HepG2 (cell line): ENCODE data around the gene DPH7. TPM values are rescaled to one million over a fixed set of nuclear protein-coding genes. Genes with fewer than 3 reads are reported as not detected.
A peak's percentile ranks its signal among the peaks of the same experiment; 100 is the strongest.

Experiments
- HOXA9 ChIP-seq: sonication (generic); formaldehyde crosslinking; IDR thresholded peaks from 2 replicates; pipeline ENCODE4 v1.8.1; 2022; ENCODE audit warnings: missing genetic modification reagents, mild to moderate bottlenecking, moderate library complexity, borderline replicate concordance
- MXD1 ChIP-seq: sonication (generic); formaldehyde crosslinking; IDR thresholded peaks from 2 replicates; pipeline ENCODE4 v1.4.0; 2020; ENCODE audit warnings: mild to moderate bottlenecking, missing genetic modification reagents
- RAD51 ChIP-seq: fragments of 450-650 bp; IDR thresholded peaks from 2 replicates; pipeline ENCODE4 v1.6.1; 2016; ENCODE audit warnings: borderline replicate concordance
- RNF219 ChIP-seq: sonication (generic); formaldehyde crosslinking; IDR thresholded peaks from 2 replicates; pipeline ENCODE4 v1.5.0; 2020; ENCODE audit warnings: mild to moderate bottlenecking, missing genetic modification reagents
- THAP11 ChIP-seq: IDR thresholded peaks from 2 replicates; pipeline ENCODE4 v1.6.1; 2016; ENCODE audit warnings: missing biosample characterization, missing genetic modification reagents
- XRCC5 ChIP-seq: fragments of 200-400 bp; formaldehyde crosslinking; optimal IDR thresholded peaks from 2 replicates; pipeline ENCODE3; 2017; ENCODE audit warnings: mild to moderate bottlenecking, low read length
- ZBTB10 ChIP-seq: sonication (generic); formaldehyde crosslinking; IDR thresholded peaks from 2 replicates; pipeline ENCODE4 v1.4.0; 2020; ENCODE audit warnings: missing genetic modification reagents, borderline replicate concordance
- ZNF446 ChIP-seq: sonication (generic); formaldehyde crosslinking; IDR thresholded peaks from 2 replicates; pipeline ENCODE4 v1.5.0; 2020; ENCODE audit warnings: mild to moderate bottlenecking, missing genetic modification reagents
- ZNF451 ChIP-seq: sonication (generic); formaldehyde crosslinking; IDR thresholded peaks from 2 replicates; pipeline ENCODE4 v1.5.0; 2020; ENCODE audit warnings: mild to moderate bottlenecking, missing genetic modification reagents
- ZNF687 ChIP-seq: sonication (generic); formaldehyde crosslinking; IDR thresholded peaks from 2 replicates; pipeline ENCODE4 v1.5.1; 2020; ENCODE audit warnings: mild to moderate bottlenecking, missing genetic modification reagents, moderate library complexity
- ZNF776 ChIP-seq: sonication (generic); formaldehyde crosslinking; IDR thresholded peaks from 2 replicates; pipeline ENCODE4 v1.4.0; 2020; ENCODE audit warnings: mild to moderate bottlenecking, missing genetic modification reagents
- ZNF777 ChIP-seq: sonication (generic); formaldehyde crosslinking; IDR thresholded peaks from 2 replicates; pipeline ENCODE4 v1.4.0; 2020; ENCODE audit warnings: missing genetic modification reagents
- polyA plus RNA-seq, 8 experiments: library from polyadenylated mRNA; depleted of rRNA in 3 of 8; stranded (reverse) in 7 of 8; unstranded in 1 of 8; fragments of >200 nt; fragmentation: Illumina TruSeq in 4 of 8; extraction: Trizol in 4 of 8; gene quantifications; 2 replicates each; pipeline versions ENCODE4 v1.2.1 to v1.2.3, GENCODE V29; 2011 to 2016; ENCODE audit warnings: low read depth in 4 of 8, missing spikeins in 1 of 8, mixed read lengths in 1 of 8; ENCODE audit not compliant: insufficient read depth in 1 of 8
- total RNA-seq, 5 experiments: library from RNA; depleted of rRNA; stranded (reverse); fragments of >200 nt; fragmentation: Illumina TruSeq; extraction: Trizol; gene quantifications; 2 replicates each; pipeline ENCODE4 v1.2.3, GENCODE V29; 2016; ENCODE audit warnings: low read depth in 1 of 5
- TF ChIP-seq, protein P1 (sequence below): sonication (generic); formaldehyde crosslinking; IDR thresholded peaks from 2 replicates; pipeline ENCODE4 v1.9.0; 2021; ENCODE audit warnings: missing genetic modification reagents, borderline replicate concordance
- TF ChIP-seq, protein P2 (sequence below): sonication (generic); formaldehyde crosslinking; IDR thresholded peaks from 2 replicates; pipeline ENCODE4 v1.4.0; 2020; ENCODE audit warnings: mild to moderate bottlenecking, missing genetic modification reagents

Gene DPH7
- total and polyA plus RNA-seq, 2 of the 13 experiments (the other 11 are each of a cell fraction or from before 2014, with no cell fraction given): 27.6 to 31.6 TPM

DNA sequence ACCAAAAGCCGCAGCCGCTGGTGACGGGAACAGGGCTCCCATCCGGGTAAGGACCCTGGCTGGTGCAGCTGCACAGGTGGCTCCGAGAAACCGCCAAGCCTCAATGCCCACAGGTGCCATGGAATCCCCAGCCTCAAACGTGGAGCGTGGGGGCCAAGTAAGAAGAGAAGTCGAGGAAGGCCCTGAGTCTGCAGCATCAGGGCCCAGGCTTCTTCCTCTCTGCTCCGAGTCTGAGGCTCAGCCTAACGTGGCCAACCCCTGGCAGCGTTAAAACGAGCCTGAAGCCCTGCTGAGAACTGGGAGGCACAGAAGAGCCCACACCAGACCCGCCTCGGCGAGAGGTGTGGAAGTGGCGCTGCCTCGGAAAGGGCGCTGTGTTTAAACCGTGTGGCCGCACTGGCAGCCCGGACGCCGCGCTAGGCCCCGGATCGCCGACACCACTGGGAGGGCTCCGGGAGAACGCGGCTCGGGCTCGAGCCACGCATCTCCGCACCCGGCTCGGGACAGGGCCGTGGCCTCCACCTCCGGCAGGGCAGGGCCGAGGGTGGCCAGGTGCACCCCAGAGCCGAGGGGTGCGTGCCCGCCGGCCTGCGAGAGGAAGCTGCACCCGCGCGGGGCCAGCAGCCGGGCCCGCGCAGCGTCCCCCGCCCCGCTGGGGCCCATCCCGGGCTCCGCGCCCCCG lies 10.9 kb upstream of the DPH7 start (continued):
- peak; percentile 61; the same call in 1 of the 2 replicates for TF ChIP-seq ZNF687 (CRISPR knock-in tag)
- 0 out of 2 replicates have a peak, but pooled peaks have one; percentile 42 for TF ChIP-seq ZNF776
- TF ChIP-seq THAP11 (CRISPR knock-in tag): no peak
- TF ChIP-seq ZNF451 (CRISPR knock-in tag): no peak
- TF ChIP-seq MXD1: peak; percentile 69; the same call in 1 of the 2 replicates
- TF ChIP-seq, protein P1, sequence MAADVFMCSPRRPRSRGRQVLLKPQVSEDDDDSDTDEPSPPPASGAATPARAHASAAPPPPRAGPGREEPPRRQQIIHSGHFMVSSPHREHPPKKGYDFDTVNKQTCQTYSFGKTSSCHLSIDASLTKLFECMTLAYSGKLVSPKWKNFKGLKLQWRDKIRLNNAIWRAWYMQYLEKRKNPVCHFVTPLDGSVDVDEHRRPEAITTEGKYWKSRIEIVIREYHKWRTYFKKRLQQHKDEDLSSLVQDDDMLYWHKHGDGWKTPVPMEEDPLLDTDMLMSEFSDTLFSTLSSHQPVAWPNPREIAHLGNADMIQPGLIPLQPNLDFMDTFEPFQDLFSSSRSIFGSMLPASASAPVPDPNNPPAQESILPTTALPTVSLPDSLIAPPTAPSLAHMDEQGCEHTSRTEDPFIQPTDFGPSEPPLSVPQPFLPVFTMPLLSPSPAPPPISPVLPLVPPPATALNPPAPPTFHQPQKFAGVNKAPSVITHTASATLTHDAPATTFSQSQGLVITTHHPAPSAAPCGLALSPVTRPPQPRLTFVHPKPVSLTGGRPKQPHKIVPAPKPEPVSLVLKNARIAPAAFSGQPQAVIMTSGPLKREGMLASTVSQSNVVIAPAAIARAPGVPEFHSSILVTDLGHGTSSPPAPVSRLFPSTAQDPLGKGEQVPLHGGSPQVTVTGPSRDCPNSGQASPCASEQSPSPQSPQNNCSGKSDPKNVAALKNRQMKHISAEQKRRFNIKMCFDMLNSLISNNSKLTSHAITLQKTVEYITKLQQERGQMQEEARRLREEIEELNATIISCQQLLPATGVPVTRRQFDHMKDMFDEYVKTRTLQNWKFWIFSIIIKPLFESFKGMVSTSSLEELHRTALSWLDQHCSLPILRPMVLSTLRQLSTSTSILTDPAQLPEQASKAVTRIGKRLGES (CRISPR knock-in tag): no peak
- no peak for TF ChIP-seq ZNF777
- TF ChIP-seq RNF219 (CRISPR knock-in tag): no peak
- 0 out of 2 replicates have a peak, but pooled peaks have one; percentile 10 for TF ChIP-seq ZNF446 (CRISPR knock-in tag)
- TF ChIP-seq XRCC5: no peak
- no peak for TF ChIP-seq HOXA9 (CRISPR knock-in tag)
- TF ChIP-seq ZBTB10 (CRISPR knock-in tag): no peak
- TF ChIP-seq, protein P2, sequence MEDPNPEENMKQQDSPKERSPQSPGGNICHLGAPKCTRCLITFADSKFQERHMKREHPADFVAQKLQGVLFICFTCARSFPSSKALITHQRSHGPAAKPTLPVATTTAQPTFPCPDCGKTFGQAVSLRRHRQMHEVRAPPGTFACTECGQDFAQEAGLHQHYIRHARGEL (CRISPR knock-in tag): no peak
- no peak for TF ChIP-seq RAD51
